Measurements from ENCODE around the gene SUN2. TPM values are rescaled to one million over a fixed set of nuclear protein-coding genes. Genes with fewer than 3 reads are reported as not detected.

The SUN2 gene
- total and polyA plus RNA-seq, 2 donors (not counting 3 experiments of a cell fraction or from before 2014, with no cell fraction given), result 76.7 to 133 TPM

DNA sequence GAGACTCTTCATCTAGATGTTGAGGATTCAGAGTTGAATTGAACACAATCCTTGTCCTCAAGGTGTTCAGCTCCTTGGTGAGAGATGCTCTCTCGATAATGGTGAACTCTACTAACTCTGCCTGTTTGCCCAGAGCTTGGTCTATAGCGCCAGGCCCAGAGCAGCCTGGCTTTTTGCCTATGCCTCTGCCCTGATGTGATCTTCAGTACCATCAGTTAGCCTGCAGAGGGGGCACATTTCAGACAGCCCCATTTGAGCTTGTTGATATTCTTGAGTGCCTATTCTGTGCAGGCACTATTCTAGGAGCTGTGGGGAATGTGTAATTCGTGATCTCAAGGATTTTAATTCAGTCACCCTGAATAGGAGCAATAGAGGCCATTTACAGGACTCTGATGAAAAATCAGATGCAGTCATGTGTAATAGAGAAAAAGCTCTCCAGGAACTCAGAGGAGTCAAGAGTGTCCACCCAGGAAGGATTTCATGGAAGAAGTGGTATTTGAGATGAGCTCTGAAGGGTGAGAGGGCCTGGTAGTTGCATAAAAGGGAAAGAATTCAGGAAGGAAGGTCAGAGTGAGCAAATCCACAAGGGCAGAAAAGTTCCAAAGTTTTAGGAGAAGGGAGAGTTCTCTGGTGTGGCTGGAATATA, 30.7 kb downstream of the SUN2 start:
- no peaks in the 10 kb centered on the region for H3K79me2 ChIP-seq (ENCODE audit: control insufficient read depth, insufficient read depth, low read length)
- H3K36me3 ChIP-seq (ENCODE audit: control insufficient read depth in 2 of 2, extremely low read depth in 1 of 2, insufficient read depth in 2 of 2, low read length in 2 of 2), result peaks cover 13 to 53% of the 10 kb centered on the region in 2 experiments
- peak; percentile 50 for DNase-seq (ENCODE audit: low read depth, low spot score)
- H3K9me3 ChIP-seq (replicated peaks; ENCODE audit: control insufficient read depth, insufficient read depth, low read length), result no peaks in the 10 kb centered on the region
- no peaks in the 10 kb centered on the region for H3K4me1 ChIP-seq (ENCODE audit: control insufficient read depth, extremely low read depth, insufficient read depth, low read length)
- CTCF ChIA-PET, result interaction anchor here (0.6 to 1.7 kb wide), 19 partner anchors 9 to 673 kb away, joined by 3 to 19 read pairs (median 6); partner anchors contain the start of genes GTPBP1 and TOMM22
- TF ChIP-seq, protein P1, sequence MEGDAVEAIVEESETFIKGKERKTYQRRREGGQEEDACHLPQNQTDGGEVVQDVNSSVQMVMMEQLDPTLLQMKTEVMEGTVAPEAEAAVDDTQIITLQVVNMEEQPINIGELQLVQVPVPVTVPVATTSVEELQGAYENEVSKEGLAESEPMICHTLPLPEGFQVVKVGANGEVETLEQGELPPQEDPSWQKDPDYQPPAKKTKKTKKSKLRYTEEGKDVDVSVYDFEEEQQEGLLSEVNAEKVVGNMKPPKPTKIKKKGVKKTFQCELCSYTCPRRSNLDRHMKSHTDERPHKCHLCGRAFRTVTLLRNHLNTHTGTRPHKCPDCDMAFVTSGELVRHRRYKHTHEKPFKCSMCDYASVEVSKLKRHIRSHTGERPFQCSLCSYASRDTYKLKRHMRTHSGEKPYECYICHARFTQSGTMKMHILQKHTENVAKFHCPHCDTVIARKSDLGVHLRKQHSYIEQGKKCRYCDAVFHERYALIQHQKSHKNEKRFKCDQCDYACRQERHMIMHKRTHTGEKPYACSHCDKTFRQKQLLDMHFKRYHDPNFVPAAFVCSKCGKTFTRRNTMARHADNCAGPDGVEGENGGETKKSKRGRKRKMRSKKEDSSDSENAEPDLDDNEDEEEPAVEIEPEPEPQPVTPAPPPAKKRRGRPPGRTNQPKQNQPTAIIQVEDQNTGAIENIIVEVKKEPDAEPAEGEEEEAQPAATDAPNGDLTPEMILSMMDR (IDR thresholded peaks at IDR 0.05; ENCODE audit: extremely low read depth in 1 of 2, insufficient read depth in 1 of 2, low read depth in 1 of 2, low read length in 2 of 2), result peak; percentile 61 to 65
- TF ChIP-seq, protein P2, sequence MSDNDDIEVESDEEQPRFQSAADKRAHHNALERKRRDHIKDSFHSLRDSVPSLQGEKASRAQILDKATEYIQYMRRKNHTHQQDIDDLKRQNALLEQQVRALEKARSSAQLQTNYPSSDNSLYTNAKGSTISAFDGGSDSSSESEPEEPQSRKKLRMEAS (IDR thresholded peaks at IDR 0.05; ENCODE audit: insufficient read depth, insufficient read length), result no peak
- TF ChIP-seq POLR2A (IDR thresholded peaks at IDR 0.05; ENCODE audit: low read depth, low read length) (no peak), FOS (IDR thresholded peaks at IDR 0.05; ENCODE audit: borderline replicate concordance, insufficient read depth, low read length) (no peak)
- no peak overlapping the region for H2AFZ ChIP-seq (ENCODE audit: low read depth, low read length)
- no peaks in the 10 kb centered on the region for H3K9me1 ChIP-seq (replicated peaks; ENCODE audit: control insufficient read depth, extremely low read depth, insufficient read depth, low read length)
- POLR2A ChIA-PET, result no interaction called here
- BruUV-seq (replicated peaks), result no TSS peak
- no peaks in the 10 kb centered on the region for H3K27me3 ChIP-seq (ENCODE audit: control insufficient read depth in 2 of 2, insufficient read depth in 2 of 2, low read length in 2 of 2)
- H4K20me1 ChIP-seq (replicated peaks; ENCODE audit: control insufficient read depth, extremely low read depth, insufficient read depth, low read length), result no peaks in the 10 kb centered on the region
- H3K9ac ChIP-seq (replicated peaks; ENCODE audit: extremely low read depth, insufficient read depth, low read length), result no peak overlapping the region
- no peak overlapping the region for H3K27ac ChIP-seq (ENCODE audit: insufficient read depth, low read depth, low read length)
- H3K4me3 ChIP-seq (replicated peaks in 1 of 3; ENCODE audit: insufficient read depth in 1 of 3, low read depth in 1 of 3, low read length in 3 of 3), result no peak overlapping the region
- H3K4me2 ChIP-seq (ENCODE audit: insufficient read depth, low read length), result no peak overlapping the region
- FAIRE-seq, result peak; percentile 81
- dilution Hi-C loops (cut with MboI; ENCODE audit: extremely low pct_ligation_motif_present, low sequenced_read_pairs), result no loop called here
- intact Hi-C loops (cut with micrococcal nuclease), result no loop called here

DNA sequence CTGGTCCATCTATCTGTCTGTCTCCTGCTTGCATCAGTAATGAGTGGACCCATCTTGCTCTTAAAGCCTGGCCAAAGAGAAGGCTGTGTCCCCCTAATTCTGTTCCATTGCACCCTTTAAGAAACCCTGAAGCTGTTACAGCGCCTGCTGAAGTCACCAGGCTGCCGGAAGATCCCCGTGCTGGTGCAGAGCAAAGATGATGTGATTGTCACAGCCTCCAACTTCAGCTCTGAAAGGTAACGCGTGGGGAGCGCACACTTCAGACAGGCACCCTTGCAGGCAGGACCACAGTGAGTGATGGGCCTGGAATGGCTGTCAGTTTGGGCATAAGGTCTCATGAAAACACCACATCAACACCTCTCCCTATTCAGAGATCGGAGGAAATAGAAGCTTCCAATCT, 31.6 kb downstream of the SUN2 start:
- intact Hi-C loops (cut with micrococcal nuclease) (no loop called here), dilution Hi-C loops (cut with MboI; ENCODE audit: extremely low pct_ligation_motif_present, low sequenced_read_pairs) (no loop called here)
- no peak for DNase-seq (ENCODE audit: low read depth, low spot score)

More for the DNA sequence above, 31.6 kb downstream of the SUN2 start:
- TF ChIP-seq POLR2A (IDR thresholded peaks at IDR 0.05; ENCODE audit: low read depth, low read length) (no peak), JUN (IDR thresholded peaks at IDR 0.05; ENCODE audit: borderline replicate concordance, insufficient read depth, insufficient read length, low read depth) (no peak), POLR2AphosphoS5 (IDR thresholded peaks at IDR 0.05; ENCODE audit: insufficient read depth, low read depth, low read length) (no peak), FOS (IDR thresholded peaks at IDR 0.05; ENCODE audit: borderline replicate concordance, insufficient read depth, low read length) (no peak), MYC (IDR thresholded peaks at IDR 0.05; ENCODE audit: low read depth, low read length) (no peak)
- Histone ChIP-seq H3K4me3 (replicated peaks in 1 of 3; ENCODE audit: insufficient read depth in 1 of 3, low read depth in 1 of 3, low read length in 3 of 3) (no peak overlapping the region), H3K9me1 (replicated peaks; ENCODE audit: control insufficient read depth, extremely low read depth, insufficient read depth, low read length) (no peaks in the 10 kb centered on the region), H3K9me3 (replicated peaks; ENCODE audit: control insufficient read depth, insufficient read depth, low read length) (no peaks in the 10 kb centered on the region), H2AFZ (ENCODE audit: low read depth, low read length) (no peak overlapping the region), H3K4me2 (ENCODE audit: insufficient read depth, low read length) (no peak overlapping the region), H3K36me3 (ENCODE audit: control insufficient read depth in 2 of 2, extremely low read depth in 1 of 2, insufficient read depth in 2 of 2, low read length in 2 of 2) (peaks cover 12 to 45% of the 10 kb centered on the region in 2 experiments), H3K9ac (replicated peaks; ENCODE audit: extremely low read depth, insufficient read depth, low read length) (no peak overlapping the region), H3K4me1 (ENCODE audit: control insufficient read depth, extremely low read depth, insufficient read depth, low read length) (no peaks in the 10 kb centered on the region), H3K27me3 (ENCODE audit: control insufficient read depth in 2 of 2, insufficient read depth in 2 of 2, low read length in 2 of 2) (no peaks in the 10 kb centered on the region), H3K79me2 (ENCODE audit: control insufficient read depth, insufficient read depth, low read length) (no peaks in the 10 kb centered on the region), H4K20me1 (replicated peaks; ENCODE audit: control insufficient read depth, extremely low read depth, insufficient read depth, low read length) (no peaks in the 10 kb centered on the region), H3K27ac (ENCODE audit: insufficient read depth, low read depth, low read length) (no peak overlapping the region)
- ChIA-PET CTCF (interaction anchor here (1.1 to 1.7 kb wide), 10 partner anchors 9 to 672 kb away, joined by 3 to 19 read pairs (median 8); partner anchors contain the start of genes GTPBP1 and TOMM22), POLR2A (no interaction called here)
- FAIRE-seq, result no peak
- BruUV-seq (replicated peaks), result no TSS peak
